Endothelial cell of umbilical vein (primary cell): Measurements from ENCODE around the gene MGAT4D. TPM values are rescaled to one million over a fixed set of nuclear protein-coding genes. Genes with fewer than 3 reads are reported as not detected.

ENCODE experiments used
- BruUV-seq: library from RNA; stranded (reverse); fragments of 400-500 nt; replicated peaks from 2 replicates; lab custom pipeline; 2021; lab: Mats Ljungman, UMichigan
- CTCF ChIA-PET: fragments of 300-600, 350-600 bp; sonication (Branson Sonifier 250); formaldehyde crosslinking; loops from one replicate; lab custom pipeline; 2021; ENCODE audit warnings: antibody characterized with exemption, inconsistent platforms; lab: Charles Lee
- POLR2A ChIA-PET: fragments of 300-600, 350-600 bp; sonication (Branson Sonifier 250); formaldehyde crosslinking; loops from one replicate; lab custom pipeline; 2021; ENCODE audit warnings: antibody characterized with exemption, inconsistent platforms; lab: Charles Lee
- DNase-seq: peaks from one replicate; pipeline ENCODE4 v3.0.0-alpha.2; 2011; ENCODE audit warnings: low read depth, low spot score
- FAIRE-seq: peaks from 2 replicates; lab custom pipeline; 2011; peaks lifted over from hg19 to GRCh38; lab: Jason Lieb, UNC
- H2AFZ ChIP-seq: 2 replicates; pipeline ENCODE4 v1.6.0; 2012; ENCODE audit warnings: low read depth, low read length, control low read depth, inconsistent platforms
- H3K27ac ChIP-seq: 2 replicates; pipeline ENCODE4 v1.5.1; 2011; ENCODE audit warnings: low read depth, mild to moderate bottlenecking, control low read depth, low read length, moderate library complexity; ENCODE audit not compliant: insufficient read depth
- H3K27me3 ChIP-seq, 2 experiments: 2 replicates each; pipeline versions ENCODE4 v1.6.0 to v1.6.1; 2011; ENCODE audit warnings: low read length in 2 of 2, mixed read lengths in 1 of 2; ENCODE audit not compliant: control insufficient read depth in 2 of 2, insufficient read depth in 2 of 2
- H3K36me3 ChIP-seq, 2 experiments: 2 replicates in 1 of 2; 3 replicates in 1 of 2; pipeline ENCODE4 v1.5.1; 2011; ENCODE audit warnings: low read length in 2 of 2, mild to moderate bottlenecking in 1 of 2, moderate library complexity in 1 of 2; ENCODE audit not compliant: control insufficient read depth in 2 of 2, insufficient read depth in 2 of 2; ENCODE audit errors: extremely low read depth in 1 of 2
- H3K4me1 ChIP-seq: 3 replicates; pipeline ENCODE4 v1.5.1; 2011; ENCODE audit warnings: mild to moderate bottlenecking, low read length; ENCODE audit not compliant: control insufficient read depth, insufficient read depth; ENCODE audit errors: extremely low read depth
- H3K4me2 ChIP-seq: 2 replicates; pipeline ENCODE4 v1.6.1; 2011; ENCODE audit warnings: low read length, control low read depth, mixed read lengths; ENCODE audit not compliant: insufficient read depth
- H3K4me3 ChIP-seq, 3 experiments: fragments of 200-600 bp in 1 of 3; sonication (generic), shearing (Covaris generic) in 1 of 3; replicated peaks in 1 of 3; 2 replicates each; pipeline ENCODE4 v1.5.1; 2011 to 2016; ENCODE audit warnings: control low read depth in 3 of 3, low read length in 3 of 3, mild to moderate bottlenecking in 2 of 3, inconsistent platforms in 1 of 3, low read depth in 1 of 3, moderate library complexity in 1 of 3; ENCODE audit not compliant: insufficient read depth in 1 of 3
- H3K79me2 ChIP-seq: 2 replicates; pipeline ENCODE4 v1.6.0; 2012; ENCODE audit warnings: low read length, inconsistent platforms; ENCODE audit not compliant: control insufficient read depth, insufficient read depth
- H3K9ac ChIP-seq: replicated peaks from 2 replicates; pipeline ENCODE3; 2011; ENCODE audit warnings: low read length, control low read depth; ENCODE audit not compliant: insufficient read depth; ENCODE audit errors: extremely low read depth
- H3K9me1 ChIP-seq: replicated peaks from 3 replicates; pipeline ENCODE4 v1.6.0; 2011; ENCODE audit warnings: mild to moderate bottlenecking, low read length; ENCODE audit not compliant: control insufficient read depth, insufficient read depth; ENCODE audit errors: extremely low read depth
- H3K9me3 ChIP-seq: replicated peaks from 2 replicates; pipeline ENCODE4 v1.5.1; 2012; ENCODE audit warnings: low read length, inconsistent platforms; ENCODE audit not compliant: control insufficient read depth, insufficient read depth
- H4K20me1 ChIP-seq: replicated peaks from 2 replicates; pipeline ENCODE3; 2011; ENCODE audit warnings: mild to moderate bottlenecking, low read length; ENCODE audit not compliant: control insufficient read depth, insufficient read depth; ENCODE audit errors: extremely low read depth
- EZH2 ChIP-seq: IDR thresholded peaks from 2 replicates; pipeline ENCODE4 v1.6.1; 2012; ENCODE audit warnings: borderline replicate concordance, low read depth, mild to moderate bottlenecking, moderate library complexity, low read length, inconsistent platforms; ENCODE audit not compliant: severe bottlenecking
- FOS ChIP-seq: IDR thresholded peaks from 2 replicates; pipeline ENCODE4 v1.6.1; 2011; ENCODE audit warnings: mild to moderate bottlenecking, low read length, moderate library complexity, borderline replicate concordance; ENCODE audit not compliant: insufficient read depth
- GATA2 ChIP-seq: IDR thresholded peaks from 2 replicates; pipeline ENCODE4 v1.7.0; 2011; ENCODE audit warnings: low read depth, mild to moderate bottlenecking, moderate library complexity, mixed read lengths, low read length; ENCODE audit not compliant: insufficient read length, insufficient read depth
- JUN ChIP-seq: IDR thresholded peaks from 2 replicates; pipeline ENCODE4 v1.6.1; 2011; ENCODE audit warnings: borderline replicate concordance, low read depth; ENCODE audit not compliant: insufficient read length, insufficient read depth
- MYC ChIP-seq: IDR thresholded peaks from one replicate; pipeline ENCODE4 v1.6.1; 2011; ENCODE audit warnings: mild to moderate bottlenecking, low read depth, low read length
- POLR2A ChIP-seq: IDR thresholded peaks from 2 replicates; pipeline ENCODE4 v1.6.1; 2012; ENCODE audit warnings: low read depth, mild to moderate bottlenecking, control low read depth, low read length
- POLR2AphosphoS5 ChIP-seq: IDR thresholded peaks from 2 replicates; pipeline ENCODE4 v1.6.1; 2012; ENCODE audit warnings: low read depth, mild to moderate bottlenecking, control low read depth, low read length, moderate library complexity; ENCODE audit not compliant: insufficient read depth
- dilution Hi-C: fragments of 300-500 bp; cut with MboI; formaldehyde crosslinking; loops from one replicate; pipeline ENCODE4 v1.15.0; 2019; ENCODE audit warnings: low sequenced_read_pairs; ENCODE audit not compliant: extremely low pct_ligation_motif_present
- intact Hi-C: fragments of 100-400 bp; cut with micrococcal nuclease; formaldehyde crosslinking; loops from one replicate; pipeline ENCODE4 v1.10.0; 2022
- polyA plus RNA-seq, 4 experiments: library from polyadenylated mRNA; depleted of rRNA in 3 of 4; stranded (reverse) in 3 of 4; unstranded in 1 of 4; fragments of >200 nt; gene quantifications; 2 replicates each; pipeline versions ENCODE4 v1.2.1 to v1.2.3, GENCODE V29; 2011 to 2012; ENCODE audit warnings: missing spikeins in 1 of 4
- total RNA-seq: library from RNA; stranded (reverse); gene quantifications from 2 replicates; pipeline ENCODE4 v1.2.3, GENCODE V29; 2021
- TF ChIP-seq, protein P1 (sequence below), 2 donors: IDR thresholded peaks; 1 replicate in 1 of 2; 2 replicates in 1 of 2; pipeline ENCODE4 v1.5.1; 2011; ENCODE audit warnings: low read length in 2 of 2, mild to moderate bottlenecking in 2 of 2, moderate library complexity in 2 of 2, control low read depth in 1 of 2, inconsistent platforms in 1 of 2, low read depth in 1 of 2; ENCODE audit not compliant: insufficient read depth in 1 of 2; ENCODE audit errors: extremely low read depth in 1 of 2
- TF ChIP-seq, protein P2 (sequence below): IDR thresholded peaks from 2 replicates; pipeline ENCODE4 v1.6.1; 2011; ENCODE audit not compliant: insufficient read depth, insufficient read length

The MGAT4D gene
- total and polyA plus RNA-seq, 2 donors (not counting 3 experiments of a cell fraction or from before 2014, with no cell fraction given): not detected

DNA sequence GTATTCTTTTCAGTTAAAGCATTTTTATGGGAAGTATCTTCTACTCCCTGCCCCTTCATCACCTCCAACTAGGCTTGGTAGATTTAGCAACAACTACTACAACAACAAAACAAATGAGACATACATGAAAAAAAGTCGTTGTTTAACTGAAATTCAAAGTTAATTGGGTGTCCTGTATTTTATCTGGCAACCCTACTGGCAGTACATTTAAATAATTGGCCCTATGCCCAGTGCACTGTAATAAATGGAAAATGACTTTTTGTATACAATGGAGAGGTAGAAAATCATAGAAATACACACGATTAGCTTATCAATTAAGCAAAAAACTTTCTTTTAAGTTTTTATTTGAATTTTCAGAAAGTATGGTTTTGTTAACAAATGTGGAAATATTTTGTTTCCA is 49.3 kb downstream of the MGAT4D start:
- ChIA-PET POLR2A (no interaction called here), CTCF (no interaction called here)
- H3K9me3 ChIP-seq: no peaks in the 10 kb centered on the region
- no peak for TF ChIP-seq GATA2
- TF ChIP-seq, protein P1, sequence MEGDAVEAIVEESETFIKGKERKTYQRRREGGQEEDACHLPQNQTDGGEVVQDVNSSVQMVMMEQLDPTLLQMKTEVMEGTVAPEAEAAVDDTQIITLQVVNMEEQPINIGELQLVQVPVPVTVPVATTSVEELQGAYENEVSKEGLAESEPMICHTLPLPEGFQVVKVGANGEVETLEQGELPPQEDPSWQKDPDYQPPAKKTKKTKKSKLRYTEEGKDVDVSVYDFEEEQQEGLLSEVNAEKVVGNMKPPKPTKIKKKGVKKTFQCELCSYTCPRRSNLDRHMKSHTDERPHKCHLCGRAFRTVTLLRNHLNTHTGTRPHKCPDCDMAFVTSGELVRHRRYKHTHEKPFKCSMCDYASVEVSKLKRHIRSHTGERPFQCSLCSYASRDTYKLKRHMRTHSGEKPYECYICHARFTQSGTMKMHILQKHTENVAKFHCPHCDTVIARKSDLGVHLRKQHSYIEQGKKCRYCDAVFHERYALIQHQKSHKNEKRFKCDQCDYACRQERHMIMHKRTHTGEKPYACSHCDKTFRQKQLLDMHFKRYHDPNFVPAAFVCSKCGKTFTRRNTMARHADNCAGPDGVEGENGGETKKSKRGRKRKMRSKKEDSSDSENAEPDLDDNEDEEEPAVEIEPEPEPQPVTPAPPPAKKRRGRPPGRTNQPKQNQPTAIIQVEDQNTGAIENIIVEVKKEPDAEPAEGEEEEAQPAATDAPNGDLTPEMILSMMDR (IDR thresholded peaks at IDR 0.05; ENCODE audit: extremely low read depth in 1 of 2, insufficient read depth in 1 of 2, low read depth in 1 of 2, low read length in 2 of 2): no peak
- BruUV-seq: no TSS peak
- peak; percentile 13 for DNase-seq
- no peak overlapping the region for H3K9ac ChIP-seq
- no peak overlapping the region for H3K4me3 ChIP-seq
- dilution Hi-C loops: no loop called here
- H3K4me2 ChIP-seq: no peak overlapping the region
- no peaks in the 10 kb centered on the region for H3K4me1 ChIP-seq
- no peaks in the 10 kb centered on the region for H3K9me1 ChIP-seq
- no peak overlapping the region for H3K27ac ChIP-seq
- intact Hi-C loops: no loop called here
- no peak for FAIRE-seq
- H3K27me3 ChIP-seq: peaks cover 4 to 9% of the 10 kb centered on the region in 2 experiments
- H3K36me3 ChIP-seq: no peaks in the 10 kb centered on the region
- no peaks in the 10 kb centered on the region for H4K20me1 ChIP-seq
- no peaks in the 10 kb centered on the region for H3K79me2 ChIP-seq
- H2AFZ ChIP-seq: no peak overlapping the region

DNA sequence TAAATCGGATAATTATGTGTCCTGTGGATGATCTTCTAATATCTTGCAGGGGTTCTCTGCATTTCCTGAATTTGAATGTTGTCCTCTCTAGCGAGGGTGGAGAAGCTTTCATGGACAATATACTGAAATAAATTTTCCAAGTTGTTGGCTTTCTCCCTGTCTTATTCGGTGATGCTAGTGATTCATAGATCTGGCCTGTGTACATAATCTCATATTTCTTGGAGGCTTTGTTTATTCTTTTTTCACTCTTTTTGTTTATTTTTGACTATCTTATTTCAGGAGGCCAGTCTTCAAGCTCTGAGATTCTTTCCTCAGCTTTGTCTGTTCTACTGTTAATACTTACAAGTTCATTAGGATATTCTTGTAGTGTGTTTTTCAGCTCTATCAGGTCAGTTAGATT is 49.9 kb downstream of the MGAT4D start:
- Histone ChIP-seq H3K27me3 (peaks cover 5 to 9% of the 10 kb centered on the region in 2 experiments), H3K27ac (no peak overlapping the region), H4K20me1 (no peaks in the 10 kb centered on the region), H3K9me1 (no peaks in the 10 kb centered on the region), H3K4me3 (no peak overlapping the region), H3K4me1 (no peaks in the 10 kb centered on the region), H3K36me3 (no peaks in the 10 kb centered on the region), H2AFZ (no peak overlapping the region), H3K9me3 (no peaks in the 10 kb centered on the region), H3K9ac (no peak overlapping the region), H3K79me2 (no peaks in the 10 kb centered on the region), H3K4me2 (no peak overlapping the region)
- dilution Hi-C loops (no loop called here), intact Hi-C loops (no loop called here)
- BruUV-seq: no TSS peak
- TF ChIP-seq, protein P1 (IDR thresholded peaks at IDR 0.05; ENCODE audit: extremely low read depth in 1 of 2, insufficient read depth in 1 of 2, low read depth in 1 of 2, low read length in 2 of 2): no peak
- TF ChIP-seq FOS: no peak
- no peak for TF ChIP-seq EZH2
- TF ChIP-seq MYC: no peak
- no peak for TF ChIP-seq POLR2AphosphoS5
- TF ChIP-seq, protein P2, sequence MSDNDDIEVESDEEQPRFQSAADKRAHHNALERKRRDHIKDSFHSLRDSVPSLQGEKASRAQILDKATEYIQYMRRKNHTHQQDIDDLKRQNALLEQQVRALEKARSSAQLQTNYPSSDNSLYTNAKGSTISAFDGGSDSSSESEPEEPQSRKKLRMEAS: no peak
- TF ChIP-seq POLR2A: no peak
- no peak for TF ChIP-seq JUN
- TF ChIP-seq GATA2: no peak
- no peak for FAIRE-seq
- no peak for DNase-seq
- CTCF ChIA-PET: no interaction called here
- POLR2A ChIA-PET: no interaction called here
